HL-60 (cell line): Measurements from ENCODE around the gene C4B.

Experiments
- DNase-seq, 2 experiments: peaks; one replicate each; pipeline ENCODE4 v3.0.0-alpha.2; 2010 to 2020; ENCODE audit warnings: low read depth in 1 of 2, low spot score in 1 of 2
- H3K27ac ChIP-seq: fragments of 250-450 bp; sonication (Bioruptor Pico); replicated peaks from 2 replicates; pipeline ENCODE4 v1.5.1; 2020; ENCODE audit warnings: mild to moderate bottlenecking, moderate library complexity
- H3K27me3 ChIP-seq: fragments of 250-450 bp; sonication (Bioruptor Pico); 2 replicates; pipeline ENCODE4 v1.5.1; 2021; ENCODE audit warnings: mild to moderate bottlenecking, moderate library complexity; ENCODE audit not compliant: insufficient read depth, poor library complexity, severe bottlenecking
- H3K4me3 ChIP-seq: replicated peaks from 2 replicates; pipeline ENCODE4 v1.5.1; 2011; ENCODE audit warnings: mild to moderate bottlenecking, control low read depth, low read length; ENCODE audit not compliant: insufficient read depth
- GABPA ChIP-seq: IDR thresholded peaks from 2 replicates; pipeline ENCODE4 v1.6.1; 2012; ENCODE audit warnings: low read depth
- POLR2AphosphoS5 ChIP-seq: IDR thresholded peaks from 2 replicates; pipeline ENCODE4 v1.6.1; 2012; ENCODE audit warnings: low read depth
- SPI1 ChIP-seq: IDR thresholded peaks from 2 replicates; pipeline ENCODE4 v1.6.1; 2012; ENCODE audit warnings: low read depth, mild to moderate bottlenecking, borderline replicate concordance
- TF ChIP-seq, protein P1 (sequence below): IDR thresholded peaks from 2 replicates; pipeline ENCODE4 v1.6.1; 2012; ENCODE audit warnings: low read depth; ENCODE audit not compliant: insufficient replicate concordance
- TF ChIP-seq, protein P2 (sequence below): IDR thresholded peaks from one replicate; pipeline ENCODE4 v1.5.1; 2011; ENCODE audit warnings: low read length, control low read depth, inconsistent platforms; ENCODE audit not compliant: insufficient read depth

The C4B gene

DNA sequence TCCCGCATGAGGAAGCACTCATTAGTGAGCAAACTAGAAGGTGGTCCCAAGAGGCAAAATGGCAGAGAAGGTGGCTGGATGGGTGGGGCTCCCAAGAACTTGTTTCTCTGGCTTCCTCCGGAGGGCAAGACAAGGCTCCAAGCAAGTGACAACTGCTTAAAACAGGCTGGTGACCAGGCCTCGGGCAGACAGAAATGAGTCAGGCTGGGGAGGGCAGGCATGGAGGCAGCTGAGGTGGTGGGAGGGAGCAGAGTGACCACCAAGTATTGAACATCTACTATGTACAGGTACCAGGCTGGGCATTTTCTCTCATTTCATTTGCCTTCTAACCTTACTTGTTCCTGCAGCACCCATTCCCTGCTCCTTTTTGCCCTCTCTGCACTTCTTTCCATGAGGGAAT, 61.2 kb downstream of the C4B start:
- Histone ChIP-seq H3K27me3 (peaks cover 2% of the 10 kb centered on the region), H3K4me3 (no peak overlapping the region), H3K27ac (no peak overlapping the region)
- TF ChIP-seq, protein P1, sequence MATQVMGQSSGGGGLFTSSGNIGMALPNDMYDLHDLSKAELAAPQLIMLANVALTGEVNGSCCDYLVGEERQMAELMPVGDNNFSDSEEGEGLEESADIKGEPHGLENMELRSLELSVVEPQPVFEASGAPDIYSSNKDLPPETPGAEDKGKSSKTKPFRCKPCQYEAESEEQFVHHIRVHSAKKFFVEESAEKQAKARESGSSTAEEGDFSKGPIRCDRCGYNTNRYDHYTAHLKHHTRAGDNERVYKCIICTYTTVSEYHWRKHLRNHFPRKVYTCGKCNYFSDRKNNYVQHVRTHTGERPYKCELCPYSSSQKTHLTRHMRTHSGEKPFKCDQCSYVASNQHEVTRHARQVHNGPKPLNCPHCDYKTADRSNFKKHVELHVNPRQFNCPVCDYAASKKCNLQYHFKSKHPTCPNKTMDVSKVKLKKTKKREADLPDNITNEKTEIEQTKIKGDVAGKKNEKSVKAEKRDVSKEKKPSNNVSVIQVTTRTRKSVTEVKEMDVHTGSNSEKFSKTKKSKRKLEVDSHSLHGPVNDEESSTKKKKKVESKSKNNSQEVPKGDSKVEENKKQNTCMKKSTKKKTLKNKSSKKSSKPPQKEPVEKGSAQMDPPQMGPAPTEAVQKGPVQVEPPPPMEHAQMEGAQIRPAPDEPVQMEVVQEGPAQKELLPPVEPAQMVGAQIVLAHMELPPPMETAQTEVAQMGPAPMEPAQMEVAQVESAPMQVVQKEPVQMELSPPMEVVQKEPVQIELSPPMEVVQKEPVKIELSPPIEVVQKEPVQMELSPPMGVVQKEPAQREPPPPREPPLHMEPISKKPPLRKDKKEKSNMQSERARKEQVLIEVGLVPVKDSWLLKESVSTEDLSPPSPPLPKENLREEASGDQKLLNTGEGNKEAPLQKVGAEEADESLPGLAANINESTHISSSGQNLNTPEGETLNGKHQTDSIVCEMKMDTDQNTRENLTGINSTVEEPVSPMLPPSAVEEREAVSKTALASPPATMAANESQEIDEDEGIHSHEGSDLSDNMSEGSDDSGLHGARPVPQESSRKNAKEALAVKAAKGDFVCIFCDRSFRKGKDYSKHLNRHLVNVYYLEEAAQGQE, result no peak
- TF ChIP-seq SPI1 (no peak), GABPA (no peak), POLR2AphosphoS5 (no peak)
- TF ChIP-seq, protein P2, sequence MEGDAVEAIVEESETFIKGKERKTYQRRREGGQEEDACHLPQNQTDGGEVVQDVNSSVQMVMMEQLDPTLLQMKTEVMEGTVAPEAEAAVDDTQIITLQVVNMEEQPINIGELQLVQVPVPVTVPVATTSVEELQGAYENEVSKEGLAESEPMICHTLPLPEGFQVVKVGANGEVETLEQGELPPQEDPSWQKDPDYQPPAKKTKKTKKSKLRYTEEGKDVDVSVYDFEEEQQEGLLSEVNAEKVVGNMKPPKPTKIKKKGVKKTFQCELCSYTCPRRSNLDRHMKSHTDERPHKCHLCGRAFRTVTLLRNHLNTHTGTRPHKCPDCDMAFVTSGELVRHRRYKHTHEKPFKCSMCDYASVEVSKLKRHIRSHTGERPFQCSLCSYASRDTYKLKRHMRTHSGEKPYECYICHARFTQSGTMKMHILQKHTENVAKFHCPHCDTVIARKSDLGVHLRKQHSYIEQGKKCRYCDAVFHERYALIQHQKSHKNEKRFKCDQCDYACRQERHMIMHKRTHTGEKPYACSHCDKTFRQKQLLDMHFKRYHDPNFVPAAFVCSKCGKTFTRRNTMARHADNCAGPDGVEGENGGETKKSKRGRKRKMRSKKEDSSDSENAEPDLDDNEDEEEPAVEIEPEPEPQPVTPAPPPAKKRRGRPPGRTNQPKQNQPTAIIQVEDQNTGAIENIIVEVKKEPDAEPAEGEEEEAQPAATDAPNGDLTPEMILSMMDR, result no peak
- no peak for DNase-seq

DNA sequence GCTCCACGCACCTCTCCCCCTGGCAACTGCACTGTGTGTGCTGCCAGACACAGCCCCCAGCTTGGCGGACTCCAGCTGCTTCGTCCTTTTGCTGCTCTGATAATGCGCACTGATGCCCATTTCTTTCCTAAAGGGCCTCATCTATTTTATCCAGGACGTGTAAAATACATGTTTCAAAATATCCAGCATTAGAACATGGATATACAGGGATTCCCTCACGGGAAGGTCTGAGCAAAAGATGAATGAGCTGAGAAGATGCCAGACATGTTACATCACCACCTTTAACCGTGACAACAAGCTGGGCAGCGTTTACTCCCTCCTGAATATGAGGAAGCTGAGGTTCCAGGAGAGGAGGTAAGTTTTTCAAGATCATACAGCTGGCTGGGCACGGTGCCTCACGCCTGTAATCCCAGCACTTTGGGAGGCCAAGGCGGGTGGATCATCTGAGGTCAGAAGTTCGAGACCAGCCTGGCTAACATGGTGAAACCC, 61.8 kb downstream of the C4B start:
- H3K27ac ChIP-seq, result no peak overlapping the region
- DNase-seq, result peak; percentile 59 to 69
- H3K27me3 ChIP-seq, result peaks cover 7% of the 10 kb centered on the region
- H3K4me3 ChIP-seq, result no peak overlapping the region
- TF ChIP-seq, protein P1, result no peak
- TF ChIP-seq, protein P2, result no peak
- TF ChIP-seq SPI1 (no peak), GABPA (no peak), POLR2AphosphoS5 (no peak)

DNA sequence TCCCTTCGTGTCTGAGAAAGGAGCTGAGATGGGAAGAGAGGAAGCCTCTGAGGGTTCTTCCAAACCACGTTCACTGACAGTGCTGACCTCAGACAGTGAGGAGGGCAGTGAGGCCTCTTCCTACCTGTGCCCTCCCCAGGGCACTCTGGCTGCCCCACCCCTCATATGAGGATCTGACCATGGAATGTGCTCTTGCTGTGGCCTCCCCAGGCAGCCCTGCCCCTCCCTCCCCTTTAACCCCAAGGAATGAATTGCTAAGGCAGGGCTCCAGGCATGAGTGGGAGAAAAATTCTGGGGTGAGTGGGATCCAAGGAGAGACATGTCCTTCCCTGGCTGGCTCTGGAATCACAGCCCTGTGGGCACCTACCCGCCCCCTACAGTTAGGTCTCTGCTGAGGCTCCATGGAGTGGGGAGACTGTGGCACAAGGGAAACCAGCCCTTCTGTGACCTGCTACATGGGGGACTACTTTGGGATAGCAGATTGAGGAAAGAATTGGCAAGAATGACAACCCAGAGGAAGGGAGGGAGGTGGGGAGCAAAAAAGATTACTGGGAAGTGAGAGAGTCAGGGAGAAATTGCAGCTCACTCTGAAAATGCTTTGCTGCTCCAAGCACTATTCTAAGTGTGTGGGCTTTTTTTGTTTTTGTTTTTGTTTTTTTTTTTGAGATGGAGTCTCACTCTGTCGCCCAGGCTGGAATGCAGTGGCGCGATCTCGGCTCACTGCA, 65.1 kb downstream of the C4B start:
- peaks cover 9% of the 10 kb centered on the region for H3K27me3 ChIP-seq
- TF ChIP-seq GABPA (no peak), POLR2AphosphoS5 (no peak), SPI1 (no peak)
- TF ChIP-seq, protein P2, result no peak
- TF ChIP-seq, protein P1, result no peak
- no peak for DNase-seq
- no peak overlapping the region for H3K4me3 ChIP-seq
- no peak overlapping the region for H3K27ac ChIP-seq
